Measurements from ENCODE around the gene IL17D.

The IL17D gene

GRCh38 chr13:20689291-20689690 is 14.2 kb upstream of the IL17D start:
- DNase-seq (ENCODE audit: low read depth, low spot score): no peak

GRCh38 chr13:20691616-20692015 is 11.9 kb upstream of the IL17D start:
- no peak for DNase-seq (ENCODE audit: low read depth, low spot score)

- no peak for DNase-seq (ENCODE audit: low read depth, low spot score)
Observed at GRCh38 chr13:20696073-20696472, 7.4 kb upstream of the IL17D start.

- no peak for DNase-seq (ENCODE audit: low read depth, low spot score)
Observed at GRCh38 chr13:20699715-20700114, 3.8 kb upstream of the IL17D start.

GRCh38 chr13:20700288-20700687 is 3.2 kb upstream of the IL17D start:
- no peak for DNase-seq (ENCODE audit: low read depth, low spot score)

- no peak for DNase-seq (ENCODE audit: low read depth, low spot score)
Observed at GRCh38 chr13:20701461-20701860, 2.0 kb upstream of the IL17D start.

- DNase-seq (ENCODE audit: low read depth, low spot score): no peak
Observed at GRCh38 chr13:20702530-20702914, 977 bp upstream of the IL17D start.

GRCh38 chr13:20703780-20704458 is 420 bp downstream of the IL17D start:
- no peak for DNase-seq (ENCODE audit: low read depth, low spot score)

- DNase-seq (ENCODE audit: low read depth, low spot score): no peak
Observed at GRCh38 chr13:20704459-20705069, 1.1 kb downstream of the IL17D start.

- DNase-seq (ENCODE audit: low read depth, low spot score): no peak
Observed at GRCh38 chr13:20706661-20707060, 3.2 kb downstream of the IL17D start.

- DNase-seq (ENCODE audit: low read depth, low spot score): no peak
Observed at GRCh38 chr13:20708216-20708615, 4.7 kb downstream of the IL17D start.

GRCh38 chr13:20709369-20709768 is 5.9 kb downstream of the IL17D start:
- DNase-seq (ENCODE audit: low read depth, low spot score): no peak

GRCh38 chr13:20709782-20710181 is 6.3 kb downstream of the IL17D start:
- no peak for DNase-seq (ENCODE audit: low read depth, low spot score)

- no peak for DNase-seq (ENCODE audit: low read depth, low spot score)
Observed at GRCh38 chr13:20711301-20712044, 8.0 kb downstream of the IL17D start.

GRCh38 chr13:20713014-20713376 is 9.5 kb downstream of the IL17D start:
- no peak for DNase-seq (ENCODE audit: low read depth, low spot score)

GRCh38 chr13:20713751-20714150 is 10.3 kb downstream of the IL17D start:
- DNase-seq (ENCODE audit: low read depth, low spot score): no peak

- DNase-seq (ENCODE audit: low read depth, low spot score): no peak
Observed at GRCh38 chr13:20714161-20714560, 10.7 kb downstream of the IL17D start.

- peak; percentile 87 for DNase-seq (ENCODE audit: low read depth, low spot score)
Observed at GRCh38 chr13:20714563-20715329, 11.2 kb downstream of the IL17D start.

GRCh38 chr13:20715330-20715712 is 11.8 kb downstream of the IL17D start:
- no peak for DNase-seq (ENCODE audit: low read depth, low spot score)

GRCh38 chr13:20716951-20717350 is 13.5 kb downstream of the IL17D start:
- DNase-seq (ENCODE audit: low read depth, low spot score): no peak

- no peak for DNase-seq (ENCODE audit: low read depth, low spot score)
Observed at GRCh38 chr13:20717581-20718542, 14.4 kb downstream of the IL17D start.
